Keratinocyte (primary cell): ENCODE data around the gene ZNRF1.

Source experiments
- EZH2 ChIP-seq: IDR thresholded peaks from one replicate; pipeline ENCODE4 v1.6.1; 2012; ENCODE audit warnings: inconsistent platforms, mild to moderate bottlenecking, low read length, moderate library complexity
- TF ChIP-seq, protein P1 (sequence below), 3 experiments: IDR thresholded peaks in 1 of 3; conservative IDR thresholded peaks in 1 of 3; optimal IDR thresholded peaks in 1 of 3; 2 replicates in 2 of 3; 3 replicates in 1 of 3; pipeline versions ENCODE3 to v1.5.1; 2011; ENCODE audit warnings: low read length in 3 of 3, mild to moderate bottlenecking in 3 of 3, moderate library complexity in 2 of 3, control low read depth in 1 of 3, inconsistent platforms in 1 of 3; ENCODE audit not compliant: insufficient read depth in 2 of 3; ENCODE audit errors: extremely low read depth in 1 of 3

DNA sequence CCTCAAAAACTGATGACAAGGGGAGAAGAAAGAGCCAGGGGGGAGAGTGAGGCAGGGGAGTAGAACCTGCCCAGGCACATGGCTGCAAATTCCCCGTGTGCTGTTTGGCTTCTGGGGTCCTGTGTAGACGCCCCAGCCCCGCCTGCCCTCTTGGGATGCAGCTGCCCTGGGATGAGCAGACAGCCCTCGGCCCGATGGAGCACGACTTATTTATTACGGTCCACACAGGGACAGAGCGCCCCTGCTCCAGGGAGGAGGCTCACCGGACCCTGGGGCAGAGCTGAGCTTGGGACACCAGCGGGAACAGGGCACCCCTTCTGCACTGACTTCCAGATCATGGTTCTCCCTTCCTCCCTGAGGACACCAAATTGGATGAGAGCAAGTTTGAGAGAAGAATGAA lies 108.7 kb downstream of the ZNRF1 start:
- no peak for TF ChIP-seq EZH2
- TF ChIP-seq, protein P1, sequence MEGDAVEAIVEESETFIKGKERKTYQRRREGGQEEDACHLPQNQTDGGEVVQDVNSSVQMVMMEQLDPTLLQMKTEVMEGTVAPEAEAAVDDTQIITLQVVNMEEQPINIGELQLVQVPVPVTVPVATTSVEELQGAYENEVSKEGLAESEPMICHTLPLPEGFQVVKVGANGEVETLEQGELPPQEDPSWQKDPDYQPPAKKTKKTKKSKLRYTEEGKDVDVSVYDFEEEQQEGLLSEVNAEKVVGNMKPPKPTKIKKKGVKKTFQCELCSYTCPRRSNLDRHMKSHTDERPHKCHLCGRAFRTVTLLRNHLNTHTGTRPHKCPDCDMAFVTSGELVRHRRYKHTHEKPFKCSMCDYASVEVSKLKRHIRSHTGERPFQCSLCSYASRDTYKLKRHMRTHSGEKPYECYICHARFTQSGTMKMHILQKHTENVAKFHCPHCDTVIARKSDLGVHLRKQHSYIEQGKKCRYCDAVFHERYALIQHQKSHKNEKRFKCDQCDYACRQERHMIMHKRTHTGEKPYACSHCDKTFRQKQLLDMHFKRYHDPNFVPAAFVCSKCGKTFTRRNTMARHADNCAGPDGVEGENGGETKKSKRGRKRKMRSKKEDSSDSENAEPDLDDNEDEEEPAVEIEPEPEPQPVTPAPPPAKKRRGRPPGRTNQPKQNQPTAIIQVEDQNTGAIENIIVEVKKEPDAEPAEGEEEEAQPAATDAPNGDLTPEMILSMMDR (optimal IDR thresholded peaks at IDR 0.05 in 1 of 3, IDR thresholded peaks at IDR 0.05 in 1 of 3, conservative IDR thresholded peaks at IDR 0.05 in 1 of 3; ENCODE audit: extremely low read depth in 1 of 3, insufficient read depth in 2 of 3, low read length in 3 of 3): no peak
